Measurements from ENCODE around the gene KIR2DL1. TPM values are rescaled to one million over a fixed set of nuclear protein-coding genes. Genes with fewer than 3 reads are reported as not detected.
"Not testable (repeated sequence)": the region's sequence is repeated elsewhere in the genome, so short reads cannot be mapped to it uniquely, and the experiment has no call there.

The KIR2DL1 gene
- total RNA-seq, 1 donor from 2014 or later = not detected

DNA sequence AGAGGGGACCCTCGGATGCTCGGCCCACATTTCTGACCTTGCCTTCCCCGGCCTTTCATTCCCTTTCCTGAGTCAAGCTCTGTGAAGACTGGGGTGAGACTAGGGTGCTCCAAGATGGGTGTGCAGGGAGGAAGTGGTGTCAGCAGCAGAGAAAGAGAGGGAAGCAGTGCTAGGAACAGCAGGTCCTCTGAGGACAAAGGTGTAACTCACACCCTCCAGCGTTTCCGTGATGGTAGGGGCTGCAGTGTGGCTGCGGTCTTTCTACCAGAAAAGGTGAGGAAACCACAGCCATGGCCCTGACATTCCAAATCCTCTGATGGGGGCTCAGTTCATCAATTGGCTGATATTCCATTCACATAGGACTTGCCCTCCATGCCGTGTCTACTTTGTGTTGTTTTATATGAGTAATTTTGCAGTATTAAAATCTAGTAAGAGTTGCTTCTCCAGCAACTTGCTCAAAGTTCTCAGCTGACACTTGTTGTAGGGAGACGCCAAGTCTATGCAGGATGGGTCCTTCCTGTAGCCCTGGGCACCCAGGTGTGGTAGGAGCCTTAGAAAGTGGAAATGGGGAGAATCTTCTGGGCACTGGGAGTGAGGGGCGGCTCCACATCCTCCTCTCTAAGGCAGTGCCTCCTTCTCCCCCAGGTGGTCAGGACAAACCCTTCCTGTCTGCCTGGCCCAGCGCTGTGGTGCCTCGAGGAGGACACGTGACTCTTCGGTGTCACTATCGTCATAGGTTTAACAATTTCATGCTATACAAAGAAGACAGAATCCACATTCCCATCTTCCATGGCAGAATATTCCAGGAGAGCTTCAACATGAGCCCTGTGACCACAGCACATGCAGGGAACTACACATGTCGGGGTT is 48.3 kb downstream of the KIR2DL1 start:
- Mint-ChIP-seq H3K9me3 (ENCODE audit: unreplicated experiment) (peaks cover 36% of the 10 kb centered on the region), H3K4me3 (ENCODE audit: unreplicated experiment) (no peak overlapping the region), H3K4me1 (ENCODE audit: low read depth, unreplicated experiment) (no peaks in the 10 kb centered on the region), H3K27me3 (ENCODE audit: unreplicated experiment) (peaks cover 4% of the 10 kb centered on the region), H3K36me3 (ENCODE audit: unreplicated experiment) (peaks cover 26% of the 10 kb centered on the region), H3K27ac (ENCODE audit: unreplicated experiment) (no peak overlapping the region)
- TF ChIP-seq, protein P1, sequence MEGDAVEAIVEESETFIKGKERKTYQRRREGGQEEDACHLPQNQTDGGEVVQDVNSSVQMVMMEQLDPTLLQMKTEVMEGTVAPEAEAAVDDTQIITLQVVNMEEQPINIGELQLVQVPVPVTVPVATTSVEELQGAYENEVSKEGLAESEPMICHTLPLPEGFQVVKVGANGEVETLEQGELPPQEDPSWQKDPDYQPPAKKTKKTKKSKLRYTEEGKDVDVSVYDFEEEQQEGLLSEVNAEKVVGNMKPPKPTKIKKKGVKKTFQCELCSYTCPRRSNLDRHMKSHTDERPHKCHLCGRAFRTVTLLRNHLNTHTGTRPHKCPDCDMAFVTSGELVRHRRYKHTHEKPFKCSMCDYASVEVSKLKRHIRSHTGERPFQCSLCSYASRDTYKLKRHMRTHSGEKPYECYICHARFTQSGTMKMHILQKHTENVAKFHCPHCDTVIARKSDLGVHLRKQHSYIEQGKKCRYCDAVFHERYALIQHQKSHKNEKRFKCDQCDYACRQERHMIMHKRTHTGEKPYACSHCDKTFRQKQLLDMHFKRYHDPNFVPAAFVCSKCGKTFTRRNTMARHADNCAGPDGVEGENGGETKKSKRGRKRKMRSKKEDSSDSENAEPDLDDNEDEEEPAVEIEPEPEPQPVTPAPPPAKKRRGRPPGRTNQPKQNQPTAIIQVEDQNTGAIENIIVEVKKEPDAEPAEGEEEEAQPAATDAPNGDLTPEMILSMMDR (IDR thresholded peaks at IDR 0.05; ENCODE audit: partially characterized antibody, unreplicated experiment) = no peak
- no peak for DNase-seq

DNA sequence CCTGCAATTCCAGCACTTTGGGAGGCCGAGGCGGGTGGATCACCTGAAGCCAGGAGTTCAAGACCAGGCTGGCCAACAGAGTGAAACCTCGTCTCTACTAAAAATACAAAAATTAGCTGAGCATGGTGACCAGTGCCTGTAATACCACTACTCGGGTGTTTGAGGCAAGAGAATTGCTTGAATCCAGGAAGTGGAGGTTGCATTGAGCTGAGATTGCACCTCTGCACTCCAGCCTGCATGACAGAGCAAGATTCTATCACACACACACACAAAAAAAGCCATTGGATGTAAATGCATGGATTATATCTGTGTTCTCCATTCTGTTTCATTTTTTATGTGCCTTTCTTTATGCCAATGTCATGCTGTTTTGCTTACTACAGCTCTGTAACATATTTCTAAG is 54.8 kb downstream of the KIR2DL1 start:
- not testable (repeated sequence) for H3K27me3 Mint-ChIP-seq (ENCODE audit: unreplicated experiment); H3K36me3 Mint-ChIP-seq (ENCODE audit: unreplicated experiment); DNase-seq; H3K27ac Mint-ChIP-seq (ENCODE audit: unreplicated experiment); H3K4me1 Mint-ChIP-seq (ENCODE audit: low read depth, unreplicated experiment); H3K4me3 Mint-ChIP-seq (ENCODE audit: unreplicated experiment)
- peaks cover 17% of the 10 kb centered on the region for H3K9me3 Mint-ChIP-seq (ENCODE audit: unreplicated experiment)

DNA sequence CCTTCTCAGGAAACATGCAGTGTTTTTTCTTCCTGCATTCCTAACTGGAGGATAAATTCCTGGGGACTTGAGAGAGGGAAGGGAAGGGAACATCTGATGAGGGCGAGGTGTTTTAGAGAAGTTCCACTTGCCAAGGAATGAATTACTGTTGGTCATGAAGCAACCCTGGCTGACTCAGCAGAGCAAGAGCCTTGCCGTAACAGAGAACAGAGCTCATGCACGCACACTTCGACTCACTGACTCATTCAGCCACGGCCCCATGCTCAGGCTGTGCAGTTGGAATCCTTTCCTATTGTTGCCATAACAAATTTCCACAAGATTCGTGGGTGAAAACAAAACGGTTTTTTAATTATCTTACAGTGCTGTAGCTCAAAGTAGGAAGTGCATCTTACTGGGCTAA is 55.7 kb downstream of the KIR2DL1 start:
- DNase-seq; H3K4me3 Mint-ChIP-seq (ENCODE audit: unreplicated experiment); H3K27ac Mint-ChIP-seq (ENCODE audit: unreplicated experiment); H3K4me1 Mint-ChIP-seq (ENCODE audit: low read depth, unreplicated experiment); H3K27me3 Mint-ChIP-seq (ENCODE audit: unreplicated experiment): not testable (repeated sequence)
- peaks cover 19% of the 10 kb centered on the region for H3K9me3 Mint-ChIP-seq (ENCODE audit: unreplicated experiment)
- H3K36me3 Mint-ChIP-seq (ENCODE audit: unreplicated experiment) = peaks cover 12% of the 10 kb centered on the region

DNA sequence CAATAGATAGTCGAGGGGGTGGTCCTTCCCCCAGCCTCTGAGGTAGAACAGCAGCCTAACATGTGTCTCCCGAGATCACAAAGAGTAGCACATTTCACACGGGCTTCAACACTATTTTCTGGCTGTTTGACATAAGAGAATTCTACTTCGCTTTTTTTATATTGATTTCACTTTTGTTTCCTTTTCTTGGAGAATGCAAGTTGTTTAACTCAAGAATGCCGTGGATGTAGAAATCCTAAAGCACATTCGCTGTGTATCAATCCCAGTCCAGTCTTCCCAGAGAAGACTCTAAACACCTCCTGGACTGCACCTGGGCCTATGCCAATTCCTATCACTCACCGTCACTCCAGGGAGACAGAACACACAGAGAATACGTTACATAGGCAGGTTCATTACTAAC is 58.5 kb downstream of the KIR2DL1 start:
- Mint-ChIP-seq H3K9me3 (ENCODE audit: unreplicated experiment) (peaks cover 23% of the 10 kb centered on the region), H3K36me3 (ENCODE audit: unreplicated experiment) (peaks cover 13% of the 10 kb centered on the region)
- not testable (repeated sequence) for H3K4me1 Mint-ChIP-seq (ENCODE audit: low read depth, unreplicated experiment); H3K27me3 Mint-ChIP-seq (ENCODE audit: unreplicated experiment); DNase-seq; H3K4me3 Mint-ChIP-seq (ENCODE audit: unreplicated experiment); H3K27ac Mint-ChIP-seq (ENCODE audit: unreplicated experiment)

DNA sequence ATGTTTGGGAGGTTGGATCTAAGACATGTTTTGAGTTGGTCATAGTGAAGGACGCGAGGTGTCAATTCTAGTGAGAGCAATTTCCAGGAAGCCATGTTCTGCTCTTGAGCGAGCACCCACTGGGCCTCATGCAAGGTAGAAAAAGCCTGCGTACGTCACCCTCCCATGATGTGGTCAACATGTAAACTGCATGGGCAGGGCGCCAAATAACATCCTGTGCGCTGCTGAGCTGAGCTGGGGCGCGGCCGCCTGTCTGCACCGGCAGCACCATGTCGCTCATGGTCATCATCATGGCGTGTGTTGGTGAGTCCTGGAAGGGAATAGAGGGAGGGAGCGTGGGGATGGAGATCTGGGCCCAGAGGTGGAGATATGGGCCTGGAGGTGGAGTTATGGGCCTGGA is 62.9 kb downstream of the KIR2DL1 start, which contains the start of gene KIR2DS4:
Gene KIR2DS4 (plus strand): TSS at position 181 of the 400 bp plus-strand sequence.
- peaks cover 16% of the 10 kb centered on the region for H3K36me3 Mint-ChIP-seq (ENCODE audit: unreplicated experiment)
- not testable (repeated sequence) for DNase-seq; H3K4me3 Mint-ChIP-seq (ENCODE audit: unreplicated experiment); H3K4me1 Mint-ChIP-seq (ENCODE audit: low read depth, unreplicated experiment); H3K27ac Mint-ChIP-seq (ENCODE audit: unreplicated experiment)
- peaks cover 26% of the 10 kb centered on the region for H3K9me3 Mint-ChIP-seq (ENCODE audit: unreplicated experiment)
- peaks cover 11% of the 10 kb centered on the region for H3K27me3 Mint-ChIP-seq (ENCODE audit: unreplicated experiment)

Other genes with a start within 250 kb of the KIR2DL1 start
- gene LILRA2, start 196.0 kb upstream of the KIR2DL1 start, total RNA-seq (ENCODE audit: unreplicated experiment) = not detected
- gene LILRA1, start 176.2 kb upstream of the KIR2DL1 start, total RNA-seq (ENCODE audit: unreplicated experiment) = not detected
- gene LILRB1, start 139.3 kb upstream of the KIR2DL1 start, total RNA-seq (ENCODE audit: unreplicated experiment) = 0.22 TPM
- gene LILRB4, start 106.8 kb upstream of the KIR2DL1 start, total RNA-seq (ENCODE audit: unreplicated experiment) = 0.44 TPM
- not detected for gene KIR3DL3, start 45.4 kb upstream of the KIR2DL1 start, total RNA-seq (ENCODE audit: unreplicated experiment)
- not detected for gene KIR2DL3, start 31.3 kb upstream of the KIR2DL1 start, total RNA-seq (ENCODE audit: unreplicated experiment)
- gene KIR2DL4, start 33.8 kb downstream of the KIR2DL1 start, total RNA-seq (ENCODE audit: unreplicated experiment) = not detected
- not detected for gene KIR3DL1, start 46.7 kb downstream of the KIR2DL1 start, total RNA-seq (ENCODE audit: unreplicated experiment)
- gene KIR2DS4, start 62.9 kb downstream of the KIR2DL1 start, total RNA-seq (ENCODE audit: unreplicated experiment) = not detected
- gene KIR3DL2, start 80.7 kb downstream of the KIR2DL1 start, total RNA-seq (ENCODE audit: unreplicated experiment) = not detected
- not detected for gene FCAR, start 104.4 kb downstream of the KIR2DL1 start, total RNA-seq (ENCODE audit: unreplicated experiment)
- not detected for gene NCR1, start 136.4 kb downstream of the KIR2DL1 start, total RNA-seq (ENCODE audit: unreplicated experiment)
- gene NLRP7, start 177.7 kb downstream of the KIR2DL1 start, total RNA-seq (ENCODE audit: unreplicated experiment) = not detected
- 34.2 TPM for gene NLRP2, start 196.6 kb downstream of the KIR2DL1 start, total RNA-seq (ENCODE audit: unreplicated experiment)